NK-92 treated with Interleukin-12 subunit alpha and Interleukin-12 subunit beta, amount 100 ng/mL, for 24 hours (cell line): Measurements from ENCODE around the gene ROBO2.

Source experiments
- DNase-seq: peaks from one replicate; lab custom pipeline; 2025; lab: John Stamatoyannopoulos, UW

Gene ROBO2

GRCh38 chr3:77125966-77126365 is 86.1 kb downstream of the ROBO2 start:
- no peak for DNase-seq

- no peak for DNase-seq
Observed at GRCh38 chr3:77134769-77135168, 94.9 kb downstream of the ROBO2 start.

- DNase-seq, result no peak
Observed at GRCh38 chr3:77137559-77137958, 97.7 kb downstream of the ROBO2 start.

- DNase-seq, result no peak
Observed at GRCh38 chr3:77139624-77140023, 99.7 kb downstream of the ROBO2 start.

GRCh38 chr3:77141423-77141822 is 101.5 kb downstream of the ROBO2 start:
- no peak for DNase-seq

GRCh38 chr3:77142578-77142977 is 102.7 kb downstream of the ROBO2 start:
- DNase-seq, result no peak

GRCh38 chr3:77146004-77146403 is 106.1 kb downstream of the ROBO2 start:
- no peak for DNase-seq

- no peak for DNase-seq
Observed at GRCh38 chr3:77147836-77148578, 108.1 kb downstream of the ROBO2 start.

- DNase-seq, result no peak
Observed at GRCh38 chr3:77149382-77149781, 109.5 kb downstream of the ROBO2 start.

- no peak for DNase-seq
Observed at GRCh38 chr3:77150028-77150427, 110.1 kb downstream of the ROBO2 start.

GRCh38 chr3:77150759-77151158 is 110.9 kb downstream of the ROBO2 start:
- DNase-seq, result no peak

- no peak for DNase-seq
Observed at GRCh38 chr3:77158730-77159581, 119.1 kb downstream of the ROBO2 start.

- no peak for DNase-seq
Observed at GRCh38 chr3:77160931-77161497, 121.1 kb downstream of the ROBO2 start.

- no peak for DNase-seq
Observed at GRCh38 chr3:77169823-77170222, 129.9 kb downstream of the ROBO2 start.

- DNase-seq, result no peak
Observed at GRCh38 chr3:77171026-77171425, 131.1 kb downstream of the ROBO2 start.

- no peak for DNase-seq
Observed at GRCh38 chr3:77179762-77180161, 139.9 kb downstream of the ROBO2 start.

- DNase-seq, result no peak
Observed at GRCh38 chr3:77182341-77182740, 142.4 kb downstream of the ROBO2 start.

- no peak for DNase-seq
Observed at GRCh38 chr3:77186319-77186718, 146.4 kb downstream of the ROBO2 start.

- no peak for DNase-seq
Observed at GRCh38 chr3:77186728-77187127, 146.8 kb downstream of the ROBO2 start.

GRCh38 chr3:77188210-77188609 is 148.3 kb downstream of the ROBO2 start:
- no peak for DNase-seq

GRCh38 chr3:77189258-77189657 is 149.4 kb downstream of the ROBO2 start:
- DNase-seq, result no peak

- no peak for DNase-seq
Observed at GRCh38 chr3:77189684-77190083, 149.8 kb downstream of the ROBO2 start.

- DNase-seq, result no peak
Observed at GRCh38 chr3:77190374-77190773, 150.5 kb downstream of the ROBO2 start.
